Measurements from ENCODE around the gene EPAS1.
"Not testable (repeated sequence)": the region's sequence is repeated elsewhere in the genome, so short reads cannot be mapped to it uniquely, and the experiment has no call there.

Gene EPAS1

GRCh38 chr2:46386763-46387162 is 89.6 kb downstream of the EPAS1 start:
- no peak for DNase-seq

GRCh38 chr2:46387292-46387691 is 90.1 kb downstream of the EPAS1 start:
- no peak for DNase-seq

DNA sequence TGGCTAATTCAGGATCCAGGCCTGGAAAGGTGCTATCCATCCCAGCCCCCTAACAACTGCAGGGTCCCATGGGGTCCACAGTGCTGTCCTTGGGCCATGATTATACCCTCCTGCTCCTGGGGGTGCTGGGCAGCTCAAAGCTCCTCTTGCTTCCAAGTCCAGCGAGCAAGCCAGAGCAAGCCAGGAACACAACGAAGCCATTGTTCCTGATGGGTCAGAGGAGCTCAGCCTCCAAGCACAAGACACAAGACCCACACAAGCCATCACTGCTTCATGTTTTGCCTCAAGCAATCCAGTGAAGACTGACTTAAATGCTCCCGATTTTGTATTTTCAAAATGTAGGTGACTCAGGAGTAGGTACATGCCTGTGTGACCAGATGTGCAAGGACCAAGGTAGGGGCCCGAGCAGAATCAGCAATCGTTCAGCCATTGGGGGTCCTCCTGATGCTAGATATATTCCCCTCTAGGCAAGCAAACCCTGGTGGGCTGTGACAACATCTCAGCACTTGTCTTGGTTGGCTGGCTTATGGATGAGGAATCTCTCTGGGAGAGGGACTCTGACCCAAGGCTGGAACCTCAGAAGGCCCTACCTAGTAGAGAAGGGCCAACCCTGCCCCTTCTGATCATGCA is 90.8 kb downstream of the EPAS1 start:
- no peak for DNase-seq

DNA sequence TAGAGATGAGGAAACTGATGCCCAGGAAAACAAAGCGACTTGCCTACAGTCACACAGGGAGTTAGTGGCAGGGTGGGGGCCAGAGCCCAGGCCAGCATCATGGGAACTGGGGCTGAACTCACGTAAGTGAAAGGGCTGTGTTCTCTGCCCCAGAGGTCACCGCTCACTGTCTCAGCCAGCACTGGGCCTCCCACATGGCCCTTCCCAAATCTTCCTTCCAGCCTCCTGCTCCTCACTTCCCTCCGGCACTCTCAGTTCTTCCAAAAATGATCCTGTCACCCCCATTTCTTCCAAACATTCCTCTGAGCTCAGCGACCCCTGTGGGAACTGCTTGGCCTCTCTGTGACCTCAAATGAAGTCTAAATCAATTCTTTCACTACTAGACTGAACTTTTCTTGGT is 91.7 kb downstream of the EPAS1 start:
- DNase-seq, result no peak

DNA sequence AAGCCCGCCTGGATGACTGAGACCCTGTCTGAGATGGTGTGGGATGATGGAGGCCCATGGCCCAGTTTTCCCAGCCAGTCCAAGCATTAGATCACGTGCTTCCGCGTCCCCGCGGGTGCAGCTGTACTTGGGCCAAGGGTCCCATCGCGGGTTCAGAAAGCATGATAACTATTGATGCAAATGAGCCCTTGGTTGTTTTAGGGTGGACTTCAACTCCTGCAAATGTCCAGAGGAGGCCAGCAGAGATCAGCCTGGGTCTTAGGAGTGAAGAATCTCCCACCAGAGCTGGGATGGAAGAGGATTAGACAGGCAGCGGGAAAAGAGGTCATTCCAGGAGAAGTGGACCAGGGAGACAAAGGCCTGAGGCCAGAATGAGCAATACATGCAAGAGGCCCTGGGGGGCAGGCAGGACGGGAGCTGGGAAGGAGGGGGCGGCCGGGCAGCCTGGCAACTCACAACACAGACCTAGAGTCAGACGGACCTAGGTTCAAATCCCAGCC is 92.3 kb downstream of the EPAS1 start:
- DNase-seq, result no peak

DNA sequence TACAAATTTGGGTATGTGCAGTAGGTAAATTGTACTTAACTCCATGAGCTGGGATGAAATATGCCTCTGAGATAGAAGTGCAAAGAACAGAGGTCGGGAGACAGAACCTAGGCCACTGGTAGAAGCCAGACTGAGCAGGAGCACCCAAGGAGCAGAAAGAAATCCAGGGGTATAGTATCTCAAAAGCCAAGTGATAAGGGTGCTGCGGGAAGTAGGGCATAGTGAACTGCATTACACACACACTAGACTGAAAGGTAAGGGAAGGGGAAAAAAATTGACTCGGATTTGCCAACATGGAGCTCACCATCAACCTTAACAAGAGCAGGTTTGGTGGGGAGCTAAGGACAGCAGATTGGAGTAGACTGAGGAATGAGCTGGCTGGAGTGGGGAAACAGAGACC is 92.8 kb downstream of the EPAS1 start:
- no peak for DNase-seq

GRCh38 chr2:46390901-46391395 is 93.7 kb downstream of the EPAS1 start:
- no peak for DNase-seq

GRCh38 chr2:46392561-46393346 is 95.5 kb downstream of the EPAS1 start:
- no peak for DNase-seq

- DNase-seq, result no peak
These were observed 96.2 kb downstream of the EPAS1 start for GRCh38 chr2:46393347-46393820.

GRCh38 chr2:46393865-46394264 is 96.7 kb downstream of the EPAS1 start:
- no peak for DNase-seq

GRCh38 chr2:46394649-46395510 is 97.7 kb downstream of the EPAS1 start:
- no peak for DNase-seq

GRCh38 chr2:46395730-46396129 is 98.5 kb downstream of the EPAS1 start:
- DNase-seq, result not testable (repeated sequence)

- DNase-seq, result no peak
These were observed 102.8 kb downstream of the EPAS1 start for GRCh38 chr2:46400016-46400415.

DNA sequence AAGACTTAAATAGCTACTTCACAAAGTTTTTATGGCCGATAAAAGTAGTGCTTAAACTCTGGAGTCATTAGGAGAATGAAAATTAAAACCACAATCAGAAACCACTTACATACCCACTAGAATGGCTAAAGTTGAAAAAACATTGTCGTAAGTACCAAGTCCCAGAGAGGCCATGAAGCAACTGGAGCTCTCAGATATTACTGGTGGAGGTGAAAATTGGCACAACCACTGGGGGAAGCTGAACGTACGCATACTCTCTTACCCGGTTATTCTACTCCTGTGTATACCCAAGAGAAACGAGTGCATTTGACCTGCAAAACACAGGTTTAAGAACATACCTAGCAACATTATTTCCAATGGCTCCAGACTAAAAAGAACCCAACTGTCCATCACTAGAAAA is 105.7 kb downstream of the EPAS1 start:
- no peak for DNase-seq

GRCh38 chr2:46404181-46404759 is 107.1 kb downstream of the EPAS1 start:
- no peak for DNase-seq

DNA sequence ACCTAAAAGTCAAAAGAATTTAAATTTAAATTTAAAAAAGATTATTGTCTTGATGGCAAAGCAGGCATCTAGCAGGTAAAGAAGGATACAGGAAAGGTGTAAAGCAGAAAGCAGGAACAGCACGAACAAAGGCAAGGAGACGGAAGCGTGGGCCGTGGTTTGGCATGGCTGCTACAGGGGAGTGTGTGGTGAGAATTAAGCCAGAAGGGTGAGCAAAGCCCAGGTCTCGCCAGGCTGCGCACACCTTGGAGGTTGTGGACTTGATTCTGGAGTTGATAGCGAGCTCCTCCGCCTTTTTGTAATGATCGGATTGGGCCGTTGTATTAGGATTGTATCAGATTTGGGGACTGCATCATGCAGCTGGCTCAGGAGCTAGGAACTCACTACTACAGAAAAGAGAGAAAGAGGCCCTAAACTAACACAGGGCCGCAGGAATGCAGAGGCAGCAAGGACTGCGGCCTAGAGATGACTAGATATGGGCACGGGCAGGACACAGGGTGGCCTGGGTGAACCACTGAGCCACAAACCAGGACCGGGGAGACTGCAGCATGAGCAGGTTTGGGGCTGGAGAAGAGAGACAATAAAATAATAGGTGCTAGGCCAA is 110.7 kb downstream of the EPAS1 start:
- no peak for DNase-seq

- DNase-seq, result no peak
These were observed 112.5 kb downstream of the EPAS1 start for GRCh38 chr2:46409756-46410155.

GRCh38 chr2:46410273-46411244 is 113.4 kb downstream of the EPAS1 start:
- DNase-seq, result no peak

DNA sequence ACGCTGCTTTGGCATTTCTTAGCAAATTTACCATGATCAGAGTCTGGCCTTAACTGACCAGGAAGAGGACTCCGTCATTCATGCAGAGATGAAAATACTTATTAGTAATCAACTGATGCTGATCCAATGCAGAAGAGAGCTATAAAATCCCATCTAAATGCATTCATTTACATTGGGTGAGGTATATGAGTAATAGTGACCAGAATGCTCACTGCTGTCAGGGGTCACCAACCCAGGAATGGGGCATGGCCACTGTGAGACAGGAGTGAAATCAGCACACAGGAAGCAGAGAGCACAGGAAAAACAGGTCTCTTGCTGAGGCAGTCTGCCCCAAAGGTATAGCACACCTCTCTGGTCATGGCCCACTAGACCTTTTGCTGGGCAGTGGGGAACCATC is 114.0 kb downstream of the EPAS1 start:
- DNase-seq, result no peak

DNA sequence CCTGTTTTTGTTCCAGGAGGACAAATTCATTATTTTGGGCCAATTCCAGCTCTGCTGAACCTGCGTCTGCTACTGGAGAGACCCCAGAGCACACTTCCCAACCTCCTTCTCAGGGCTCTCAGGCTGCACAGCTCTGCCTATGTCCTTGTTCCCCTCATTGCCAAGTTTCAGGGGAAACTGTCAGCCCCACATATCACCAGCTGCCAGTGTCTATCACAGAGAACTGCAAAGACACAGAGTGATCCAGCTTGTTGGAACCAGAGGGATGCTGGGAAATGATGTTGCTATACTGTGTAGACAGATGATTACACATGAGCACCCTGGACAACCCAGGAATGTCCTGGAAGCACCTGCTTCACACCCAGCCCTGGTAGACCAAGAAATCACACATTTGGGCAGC is 114.8 kb downstream of the EPAS1 start:
- DNase-seq, result no peak

DNA sequence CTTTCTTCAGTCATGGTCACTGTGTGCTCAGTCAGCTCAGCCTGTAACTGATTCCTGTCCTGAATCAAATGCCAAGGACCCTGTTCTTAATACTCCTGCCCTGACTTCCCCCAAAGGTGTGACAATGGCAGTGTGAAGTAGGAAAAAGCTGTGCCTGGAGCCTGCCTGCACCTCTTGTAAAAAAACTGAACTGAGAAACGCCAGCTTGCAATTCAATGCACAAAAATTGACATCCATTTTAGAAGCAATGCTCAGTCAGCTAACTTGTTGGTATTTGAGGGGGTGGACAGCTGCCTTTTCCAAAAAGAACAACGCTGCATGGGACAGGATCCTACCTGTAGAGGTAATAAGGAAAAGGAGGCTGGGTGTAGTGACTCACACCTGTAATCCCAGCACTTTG is 115.9 kb downstream of the EPAS1 start:
- DNase-seq, result no peak

Data from T-helper 1 cell (primary cell).